HG02642 (cell line): ENCODE data around the gene BCR.
"Not testable (repeated sequence)": the region's sequence is repeated elsewhere in the genome, so short reads cannot be mapped to it uniquely, and the experiment has no call there.

Source experiments
- ATAC-seq: cut with Tn5 transposase; IDR thresholded peaks from one replicate; pipeline ENCODE4 v1.9.1; 2021; ENCODE audit warnings: mild to moderate bottlenecking; ENCODE audit not compliant: unreplicated experiment, poor library complexity

Gene BCR

GRCh38 chr22:23302171-23303002 lies 122.1 kb downstream of the BCR start:
- ATAC-seq: no peak

GRCh38 chr22:23305321-23305910 lies 125.1 kb downstream of the BCR start:
- ATAC-seq: no peak

- ATAC-seq: no peak
These were observed 125.6 kb downstream of the BCR start for GRCh38 chr22:23305922-23306374.

GRCh38 chr22:23306438-23306921 lies 126.2 kb downstream of the BCR start:
- no peak for ATAC-seq

GRCh38 chr22:23306926-23307325 lies 126.6 kb downstream of the BCR start:
- ATAC-seq: no peak

- not testable (repeated sequence) for ATAC-seq
These were observed 127.2 kb downstream of the BCR start for GRCh38 chr22:23307511-23307910.

- not testable (repeated sequence) for ATAC-seq
These were observed 129.0 kb downstream of the BCR start for GRCh38 chr22:23309261-23309660.

- ATAC-seq: not testable (repeated sequence)
These were observed 130.3 kb downstream of the BCR start for GRCh38 chr22:23310443-23311097.

GRCh38 chr22:23311635-23312420 lies 131.5 kb downstream of the BCR start:
- ATAC-seq: not testable (repeated sequence)

- ATAC-seq: no peak
These were observed 133.7 kb downstream of the BCR start for GRCh38 chr22:23313791-23314567.

- no peak for ATAC-seq
These were observed 135.1 kb downstream of the BCR start for GRCh38 chr22:23315341-23315917.

GRCh38 chr22:23316596-23316995 lies 136.3 kb downstream of the BCR start:
- ATAC-seq: not testable (repeated sequence)

- ATAC-seq: not testable (repeated sequence)
These were observed 138.0 kb downstream of the BCR start for GRCh38 chr22:23318316-23318715.

- ATAC-seq: not testable (repeated sequence)
These were observed 142.3 kb downstream of the BCR start for GRCh38 chr22:23322497-23323080.

- ATAC-seq: not testable (repeated sequence)
These were observed 143.8 kb downstream of the BCR start for GRCh38 chr22:23323960-23324688.

GRCh38 chr22:23325183-23325582 lies 144.9 kb downstream of the BCR start:
- no peak for ATAC-seq

- not testable (repeated sequence) for ATAC-seq
These were observed 153.5 kb downstream of the BCR start for GRCh38 chr22:23333822-23334221.

GRCh38 chr22:23337672-23338071 lies 157.4 kb downstream of the BCR start:
- ATAC-seq: not testable (repeated sequence)
